COLO668 (cell line): ENCODE results near the gene ATG5.

Experiments
- DNase-seq: peaks from one replicate; lab custom pipeline; 2025; ENCODE audit not compliant: unreplicated experiment; lab: John Stamatoyannopoulos, UW

Gene ATG5

GRCh38 chr6:106325336-106326178 is at the start of gene ATG5:
Gene ATG5, minus strand, starts transcription at chr6:106325760. Its CDS starts 9,552 bp downstream, at chr6:106316208.
- peak; percentile 96 for DNase-seq

GRCh38 chr6:106373502-106374239 is 48.1 kb upstream of the ATG5 start:
- no peak for DNase-seq

- DNase-seq = no peak
Measured at GRCh38 chr6:106372838-106373501, 47.4 kb upstream of the ATG5 start.

- no peak for DNase-seq
Measured at GRCh38 chr6:106370639-106371038, 45.1 kb upstream of the ATG5 start.

- no peak for DNase-seq
Measured at GRCh38 chr6:106369739-106370138, 44.2 kb upstream of the ATG5 start.

GRCh38 chr6:106363401-106364138 is 38.0 kb upstream of the ATG5 start:
- no peak for DNase-seq

- peak; percentile 50 for DNase-seq
Measured at GRCh38 chr6:106360989-106361430, 35.5 kb upstream of the ATG5 start.

GRCh38 chr6:106360410-106360988 is 34.9 kb upstream of the ATG5 start, which contains the start of gene CRYBG1:
Gene CRYBG1, plus strand, starts transcription at chr6:106360717. Its CDS starts 192 bp downstream, at chr6:106360909.
- DNase-seq = peak; percentile 83

- DNase-seq = no peak
Measured at GRCh38 chr6:106359959-106360409, 34.4 kb upstream of the ATG5 start.

- no peak for DNase-seq
Measured at GRCh38 chr6:106356378-106356777, 30.8 kb upstream of the ATG5 start.

GRCh38 chr6:106347219-106347618 is 21.7 kb upstream of the ATG5 start:
- no peak for DNase-seq

- DNase-seq = peak; percentile 22
Measured at GRCh38 chr6:106339334-106340029, 13.9 kb upstream of the ATG5 start.

- DNase-seq = peak; percentile 53
Measured at GRCh38 chr6:106334646-106335448, 9.3 kb upstream of the ATG5 start.

GRCh38 chr6:106324726-106325335 is 729 bp downstream of the ATG5 start:
- no peak for DNase-seq

- no peak for DNase-seq
Measured at GRCh38 chr6:106321940-106322339, 3.6 kb downstream of the ATG5 start.

GRCh38 chr6:106318851-106319250 is 6.7 kb downstream of the ATG5 start:
- no peak for DNase-seq

- no peak for DNase-seq
Measured at GRCh38 chr6:106318061-106318460, 7.5 kb downstream of the ATG5 start.

GRCh38 chr6:106316375-106316766 is 9.2 kb downstream of the ATG5 start:
- DNase-seq = no peak
